RWPE2 (cell line): ENCODE data around the gene FNDC3B.

Experiments
- ATAC-seq: fragments of 200-7000 bp; cut with Tn5 transposase; 3 replicates; pipeline ENCODE4 v1.9.1; 2021; ENCODE audit warnings: low read depth
- DNase-seq: peaks from one replicate; pipeline ENCODE4 v3.0.0-alpha.2; 2020; ENCODE audit warnings: low spot score
- H3K27ac ChIP-seq: fragments of 450-650 bp; 2 replicates; pipeline ENCODE4 v1.5.1; 2017; ENCODE audit warnings: mild to moderate bottlenecking; ENCODE audit not compliant: poor library complexity, severe bottlenecking
- H3K27me3 ChIP-seq: fragments of 250-450 bp; sonication (Bioruptor Pico); 2 replicates; pipeline ENCODE4 v1.5.1; 2021; ENCODE audit warnings: mild to moderate bottlenecking, moderate library complexity; ENCODE audit not compliant: insufficient read depth, poor library complexity, severe bottlenecking
- H3K36me3 ChIP-seq: fragments of 250-450 bp; sonication (Bioruptor Pico); 2 replicates; pipeline ENCODE4 v1.5.1; 2020; ENCODE audit warnings: low read depth, mild to moderate bottlenecking, moderate library complexity
- H3K4me1 ChIP-seq: fragments of 250-450 bp; sonication (Bioruptor Pico); 2 replicates; pipeline ENCODE4 v1.5.1; 2021; ENCODE audit warnings: mild to moderate bottlenecking, moderate library complexity; ENCODE audit not compliant: insufficient read depth, poor library complexity, severe bottlenecking
- H3K4me3 ChIP-seq: fragments of 250-450 bp; sonication (Bioruptor Pico); 2 replicates; pipeline ENCODE4 v1.5.1; 2021; ENCODE audit warnings: mild to moderate bottlenecking, moderate library complexity; ENCODE audit not compliant: severe bottlenecking
- H3K9me3 ChIP-seq: fragments of 250-450 bp; sonication (Bioruptor Pico); 2 replicates; pipeline ENCODE4 v1.5.1; 2021; ENCODE audit warnings: mild to moderate bottlenecking, moderate library complexity; ENCODE audit not compliant: severe bottlenecking
- TF ChIP-seq, protein P1 (sequence below): fragments of 450-650 bp; IDR thresholded peaks from one replicate; pipeline ENCODE4 v1.5.1; 2017; ENCODE audit warnings: mild to moderate bottlenecking, moderate library complexity; ENCODE audit not compliant: poor library complexity, severe bottlenecking

The FNDC3B gene

GRCh38 chr3:172216267-172216666, 176.9 kb downstream of the FNDC3B start:
- no peaks in the 10 kb centered on the region for H3K27me3 ChIP-seq
- ATAC-seq (no peak), DNase-seq (no peak)
- H3K9me3 ChIP-seq: peaks cover 2% of the 10 kb centered on the region
- no peak overlapping the region for H3K4me3 ChIP-seq
- peaks cover 12% of the 10 kb centered on the region for H3K36me3 ChIP-seq
- peak overlapping the region; percentile 60 for H3K27ac ChIP-seq
- peaks cover 50% of the 10 kb centered on the region for H3K4me1 ChIP-seq
- TF ChIP-seq, protein P1, sequence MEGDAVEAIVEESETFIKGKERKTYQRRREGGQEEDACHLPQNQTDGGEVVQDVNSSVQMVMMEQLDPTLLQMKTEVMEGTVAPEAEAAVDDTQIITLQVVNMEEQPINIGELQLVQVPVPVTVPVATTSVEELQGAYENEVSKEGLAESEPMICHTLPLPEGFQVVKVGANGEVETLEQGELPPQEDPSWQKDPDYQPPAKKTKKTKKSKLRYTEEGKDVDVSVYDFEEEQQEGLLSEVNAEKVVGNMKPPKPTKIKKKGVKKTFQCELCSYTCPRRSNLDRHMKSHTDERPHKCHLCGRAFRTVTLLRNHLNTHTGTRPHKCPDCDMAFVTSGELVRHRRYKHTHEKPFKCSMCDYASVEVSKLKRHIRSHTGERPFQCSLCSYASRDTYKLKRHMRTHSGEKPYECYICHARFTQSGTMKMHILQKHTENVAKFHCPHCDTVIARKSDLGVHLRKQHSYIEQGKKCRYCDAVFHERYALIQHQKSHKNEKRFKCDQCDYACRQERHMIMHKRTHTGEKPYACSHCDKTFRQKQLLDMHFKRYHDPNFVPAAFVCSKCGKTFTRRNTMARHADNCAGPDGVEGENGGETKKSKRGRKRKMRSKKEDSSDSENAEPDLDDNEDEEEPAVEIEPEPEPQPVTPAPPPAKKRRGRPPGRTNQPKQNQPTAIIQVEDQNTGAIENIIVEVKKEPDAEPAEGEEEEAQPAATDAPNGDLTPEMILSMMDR: no peak

DNA sequence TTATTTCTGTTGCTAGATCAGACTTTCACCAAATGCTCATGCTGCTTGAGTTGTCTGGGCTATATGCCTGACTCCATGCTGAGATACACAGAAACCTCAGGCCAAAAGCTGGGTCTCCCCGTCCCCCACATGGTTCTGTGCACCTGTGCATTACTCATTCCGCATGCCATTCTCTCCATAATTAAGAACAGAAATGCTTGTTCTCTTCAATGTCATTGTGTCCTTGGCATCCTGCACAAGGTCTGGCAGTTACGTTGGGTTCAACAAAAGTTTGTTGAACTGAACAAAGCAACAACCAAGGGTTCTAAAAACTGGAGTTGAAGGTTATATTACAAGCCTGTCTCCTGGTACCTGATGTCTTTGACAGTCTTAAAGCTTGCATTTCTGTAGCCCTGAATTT, 177.5 kb downstream of the FNDC3B start:
- Histone ChIP-seq H3K4me1 (peaks cover 57% of the 10 kb centered on the region), H3K4me3 (no peak overlapping the region)

DNA sequence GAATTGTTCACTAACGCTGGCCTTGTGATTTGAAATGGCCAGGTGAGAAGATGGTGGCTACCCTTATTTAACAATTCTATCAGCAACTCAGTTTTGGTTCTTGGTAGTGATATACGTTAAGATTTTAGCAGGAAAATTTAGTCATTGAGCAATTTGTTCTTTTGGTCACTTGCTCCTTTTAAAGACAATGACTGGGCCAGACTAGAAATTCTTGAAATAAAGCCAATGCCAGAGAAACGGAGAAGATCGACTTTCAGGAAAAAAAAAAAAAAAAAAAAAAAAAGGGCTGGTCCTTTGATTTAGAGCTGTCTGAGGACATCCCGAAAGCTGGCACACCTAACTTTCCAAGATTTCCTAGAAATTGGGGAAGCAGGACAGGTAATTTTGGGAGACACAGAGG, 178.5 kb downstream of the FNDC3B start:
- Histone ChIP-seq H3K36me3 (no peaks in the 10 kb centered on the region), H3K27me3 (no peaks in the 10 kb centered on the region), H3K27ac (peak overlapping the region; percentile 60), H3K9me3 (no peaks in the 10 kb centered on the region), H3K4me1 (peaks cover 54% of the 10 kb centered on the region), H3K4me3 (no peak overlapping the region)
- TF ChIP-seq, protein P1: no peak
- DNase-seq (no peak), ATAC-seq (0 out of 3 replicates have a peak, but pooled peaks have one; percentile 9)

More for the DNA sequence above, 177.5 kb downstream of the FNDC3B start:
- Histone ChIP-seq H3K9me3 (peaks cover 2% of the 10 kb centered on the region), H3K27ac (peak overlapping the region; percentile 60), H3K27me3 (no peaks in the 10 kb centered on the region), H3K36me3 (peaks cover 7% of the 10 kb centered on the region; the same call in 1 of the 2 replicates)
- TF ChIP-seq, protein P1: no peak
- DNase-seq (no peak), ATAC-seq (no peak)

DNA sequence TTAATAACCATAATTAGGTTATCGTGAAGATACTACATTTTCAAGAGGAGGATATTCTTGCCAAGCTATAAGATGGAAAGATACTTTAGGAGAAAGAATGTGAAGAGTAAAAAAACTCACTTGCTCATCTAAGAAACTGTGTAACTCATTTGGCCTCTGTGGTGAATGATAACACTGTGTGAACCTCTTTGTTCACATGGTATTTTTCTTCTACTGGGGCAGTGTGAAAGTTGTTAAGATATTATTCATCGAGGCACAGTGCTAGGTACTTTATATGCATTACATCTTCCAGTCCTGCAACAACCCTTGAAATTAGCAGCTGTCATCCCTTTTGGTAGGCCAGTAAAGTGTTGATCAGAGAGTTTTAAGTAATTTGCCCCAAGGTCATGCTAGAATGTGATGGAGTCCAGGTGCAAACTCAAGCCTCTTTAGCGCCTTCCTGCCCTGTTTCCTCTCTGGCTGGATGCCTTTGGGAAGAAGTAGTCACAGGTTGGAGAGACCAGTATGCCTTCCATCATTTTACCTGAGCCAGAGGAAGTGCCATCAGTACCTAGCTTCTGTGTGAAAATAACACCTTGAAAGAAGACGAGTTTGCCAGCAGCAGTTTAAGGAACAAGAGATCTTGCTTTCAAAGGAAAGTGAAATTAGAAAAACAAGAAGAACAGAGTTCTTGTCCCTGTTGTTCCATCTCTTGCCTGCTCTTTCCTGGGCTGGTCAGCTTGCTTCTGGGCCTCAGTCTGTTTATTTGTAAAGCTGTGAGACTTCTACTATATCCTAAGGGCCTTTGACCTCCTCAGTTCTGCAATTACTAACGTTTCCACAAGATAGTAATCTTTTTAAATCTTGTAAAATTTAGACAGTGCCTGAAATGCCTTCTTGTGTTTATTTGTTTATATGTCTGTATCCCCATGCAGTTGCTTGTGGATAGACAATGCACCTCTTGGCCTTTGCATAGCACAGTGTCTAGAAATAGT, 179.3 kb downstream of the FNDC3B start:
- no peaks in the 10 kb centered on the region for H3K36me3 ChIP-seq
- no peak overlapping the region for H3K4me3 ChIP-seq
- H3K27ac ChIP-seq: peak overlapping the region; percentile 60
- H3K27me3 ChIP-seq: no peaks in the 10 kb centered on the region
- ATAC-seq (no peak), DNase-seq (no peak)
- TF ChIP-seq, protein P1: no peak
- no peaks in the 10 kb centered on the region for H3K9me3 ChIP-seq
- H3K4me1 ChIP-seq: peaks cover 46% of the 10 kb centered on the region

DNA sequence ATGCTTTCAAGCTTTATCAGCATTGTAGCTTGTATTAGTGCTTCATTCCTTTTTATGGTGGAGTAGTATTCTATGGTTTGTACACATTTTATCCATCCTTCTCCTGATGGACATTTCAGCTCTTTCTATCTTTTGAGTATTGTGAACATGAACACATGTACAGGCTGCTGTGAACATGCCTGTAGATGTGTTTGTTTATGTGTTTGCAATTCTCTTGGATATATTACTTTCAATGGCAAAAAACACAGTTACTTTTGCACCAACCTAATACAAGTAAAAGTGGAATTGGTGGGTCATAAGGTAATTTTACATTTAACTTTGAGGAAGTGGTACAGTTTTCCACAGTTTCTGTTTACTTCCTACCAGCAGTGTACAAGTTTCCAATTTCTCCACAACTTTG, 180.4 kb downstream of the FNDC3B start:
- Histone ChIP-seq H3K9me3 (no peaks in the 10 kb centered on the region), H3K27ac (no peak overlapping the region), H3K36me3 (peaks cover 3% of the 10 kb centered on the region; the same call in 1 of the 2 replicates), H3K4me1 (peaks cover 45% of the 10 kb centered on the region), H3K27me3 (no peaks in the 10 kb centered on the region), H3K4me3 (no peak overlapping the region)
- DNase-seq (no peak), ATAC-seq (no peak)
- TF ChIP-seq, protein P1: no peak
